K562 (cell line): ENCODE results near the gene WDR17. TPM values are rescaled to one million over a fixed set of nuclear protein-coding genes. Genes with fewer than 3 reads are reported as not detected.

Experiments
- ATAC-seq: fragments of 200-7000 bp; cut with Tn5 transposase; 3 replicates; pipeline ENCODE4 v1.9.1; 2020; ENCODE audit warnings: moderate library complexity
- BruUV-seq: library from RNA; stranded (reverse); fragments of 400-500 nt; replicated peaks from 2 replicates; lab custom pipeline; 2021; lab: Mats Ljungman, UMichigan
- CTCF ChIA-PET: fragments of 300-600 bp; formaldehyde crosslinking; extraction: SDS; loops from one replicate; lab custom pipeline; 2021; ENCODE audit warnings: low intra/inter-chr PET ratio; lab: Yijun Ruan, JAX
- POLR2A ChIA-PET: fragments of 300-600, 350-650 bp; sonication (Branson Sonifier 250); formaldehyde crosslinking; extraction: SDS; loops from one replicate; lab custom pipeline; 2021; ENCODE audit warnings: antibody characterized with exemption, inconsistent platforms; lab: Yijun Ruan, JAX
- DNase-seq, 4 experiments: peaks; one replicate each; pipeline versions ENCODE4 v3.0.0 to v3.0.0-alpha.2; 2011 to 2018; ENCODE audit warnings: low spot score in 3 of 4, mixed read lengths in 3 of 4; ENCODE audit errors: extremely low read depth in 1 of 4
- FAIRE-seq: peaks from 2 replicates; lab custom pipeline; 2011; peaks lifted over from hg19 to GRCh38; lab: Jason Lieb, UNC
- H2AFZ ChIP-seq: 2 replicates; pipeline ENCODE4 v1.6.0; 2011; ENCODE audit warnings: low read depth, low read length, control low read depth, inconsistent platforms
- H3K27ac ChIP-seq: fragments of 200-600 bp; 3 replicates; pipeline ENCODE4 v1.8.0; 2011; ENCODE audit warnings: low read depth, mild to moderate bottlenecking, control low read depth, inconsistent platforms, low read length, moderate library complexity, mixed read lengths; ENCODE audit errors: extremely low read depth
- H3K27me3 ChIP-seq, 2 experiments: fragments of 300-600 bp in 1 of 2; 2 replicates in 1 of 2; 3 replicates in 1 of 2; pipeline versions ENCODE4 v1.6.0 to v1.8.0; 2011; ENCODE audit warnings: inconsistent platforms in 2 of 2, low read length in 2 of 2, mild to moderate bottlenecking in 1 of 2, mixed read lengths in 1 of 2, moderate library complexity in 1 of 2; ENCODE audit not compliant: control insufficient read depth in 2 of 2, insufficient read depth in 2 of 2
- H3K36me3 ChIP-seq: fragments of 300-600 bp; 3 replicates; pipeline ENCODE4 v1.8.0; 2011; ENCODE audit warnings: mild to moderate bottlenecking, low read length, inconsistent platforms; ENCODE audit not compliant: control insufficient read depth, insufficient read depth
- H3K4me1 ChIP-seq, 2 experiments: fragments of 200-600 bp in 1 of 2; replicated peaks in 1 of 2; 2 replicates in 1 of 2; 3 replicates in 1 of 2; pipeline versions ENCODE4 v1.5.1 to v1.8.0; 2011; ENCODE audit warnings: inconsistent platforms in 2 of 2, low read length in 2 of 2, mild to moderate bottlenecking in 1 of 2, mixed read lengths in 1 of 2, moderate library complexity in 1 of 2; ENCODE audit not compliant: control insufficient read depth in 2 of 2, insufficient read depth in 2 of 2
- H3K4me2 ChIP-seq: 2 replicates; pipeline ENCODE4 v1.6.1; 2011; ENCODE audit warnings: low read length, control low read depth, inconsistent platforms, mixed read lengths; ENCODE audit not compliant: insufficient read depth
- H3K4me3 ChIP-seq: fragments of 200-600 bp; sonication (generic), shearing (Covaris generic); 2 replicates; pipeline ENCODE4 v1.5.1; 2016; ENCODE audit warnings: control low read depth, inconsistent platforms
- H3K79me2 ChIP-seq: fragments of 200-600 bp; 3 replicates; pipeline ENCODE4 v1.8.0; 2011; ENCODE audit warnings: low read length, inconsistent platforms; ENCODE audit not compliant: control insufficient read depth, insufficient read depth
- H3K9ac ChIP-seq, 2 experiments: 2 replicates each; pipeline versions ENCODE4 v1.6.0 to v1.6.1; 2011; ENCODE audit warnings: low read depth in 2 of 2, low read length in 2 of 2, control low read depth in 1 of 2, inconsistent platforms in 1 of 2, mild to moderate bottlenecking in 1 of 2, mixed read lengths in 1 of 2; ENCODE audit not compliant: insufficient read depth in 1 of 2
- H3K9me1 ChIP-seq: one replicate; pipeline ENCODE4 v1.6.0; 2011; ENCODE audit warnings: inconsistent platforms, mild to moderate bottlenecking, low read length, moderate library complexity; ENCODE audit not compliant: control insufficient read depth, insufficient read depth
- H3K9me3 ChIP-seq: replicated peaks from 2 replicates; pipeline ENCODE4 v1.5.1; 2011; ENCODE audit warnings: low read depth, low read length, inconsistent platforms; ENCODE audit not compliant: control insufficient read depth, insufficient read depth
- H4K20me1 ChIP-seq: replicated peaks from 2 replicates; pipeline ENCODE4 v1.6.1; 2011; ENCODE audit warnings: low read length, inconsistent platforms, mixed read lengths; ENCODE audit not compliant: control insufficient read depth, insufficient read depth
- DMBX1 ChIP-seq: fragments of 250-450 bp; sonication (Bioruptor Pico); IDR thresholded peaks from 2 replicates; pipeline ENCODE4 v1.8.0; 2022; ENCODE audit warnings: inconsistent platforms, mild to moderate bottlenecking, moderate library complexity, borderline replicate concordance
- FOXJ2 ChIP-seq: fragments of 200-800 bp; sonication (Bioruptor generic); IDR thresholded peaks from 2 replicates; pipeline ENCODE4 v1.6.1; 2016; ENCODE audit warnings: missing genetic modification characterization, missing compliant biosample characterization
- MTA2 ChIP-seq: fragments of 450-650 bp; IDR thresholded peaks from 2 replicates; pipeline ENCODE4 v1.6.1; 2016; ENCODE audit warnings: low read depth
- TEAD1 ChIP-seq, 2 experiments: fragments of 450-650 bp in 1 of 2; sonication (generic) in 1 of 2; formaldehyde crosslinking; IDR thresholded peaks; 2 replicates each; pipeline versions ENCODE4 v1.4.0 to v1.8.0; 2020 to 2022; ENCODE audit warnings: mild to moderate bottlenecking in 2 of 2, missing genetic modification reagents in 1 of 2
- ZNF174 ChIP-seq: fragments of 250-450 bp; sonication (Bioruptor Pico); IDR thresholded peaks from 2 replicates; pipeline ENCODE4 v1.4.0; 2020; ENCODE audit warnings: mild to moderate bottlenecking
- ZNF347 ChIP-seq: fragments of 450-650 bp; formaldehyde crosslinking; IDR thresholded peaks from 2 replicates; pipeline ENCODE4 v1.4.0; 2020; ENCODE audit warnings: low read depth, mild to moderate bottlenecking, moderate library complexity
- WGBS: fragments of 100-300 bp; shearing (Covaris generic); methylation state at CpG from one replicate; pipeline ENCODE4 v1.1.6; 2016; ENCODE audit warnings: low coverage, mixed read lengths; ENCODE audit not compliant: insufficient coverage; ENCODE audit errors: missing lambda C conversion rate; 5-methylcytosine and 5-hydroxymethylcytosine counted together
- in situ Hi-C: fragments of 300-500 bp; cut with MboI; formaldehyde crosslinking; loops from 4 replicates; pipeline ENCODE4 v1.15.0; 2018; ENCODE audit warnings: inconsistent platforms, mixed read lengths
- intact Hi-C: fragments of 100-400 bp; cut with micrococcal nuclease; formaldehyde crosslinking; loops from 2 replicates; pipeline ENCODE4 v1.14.2; 2022
- polyA plus RNA-seq, 8 experiments: library from polyadenylated mRNA; depleted of rRNA in 4 of 8; stranded (reverse) in 5 of 8; unstranded in 3 of 8; fragments of >200 nt; fragmentation: Nextera tagmentation in 2 of 8; fragmentation: Illumina TruSeq in 1 of 8; extraction: Ambion mirVana in 2 of 8; extraction: Trizol in 1 of 8; gene quantifications; 2 replicates each; pipeline versions ENCODE4 v1.2.1 to v1.2.3, GENCODE V29; 2011 to 2014; ENCODE audit warnings: inconsistent platforms in 1 of 8, missing spikeins in 1 of 8
- total RNA-seq, 7 experiments: library from RNA; depleted of rRNA in 6 of 7; stranded (reverse); fragments of >200 nt in 6 of 7; fragmentation: Illumina TruSeq in 2 of 7; extraction: Trizol in 2 of 7; gene quantifications; 2 replicates each; pipeline versions ENCODE4 v1.2.1 to v1.2.3, GENCODE V29; 2011 to 2021; ENCODE audit warnings: low replicate concordance in 1 of 7

WDR17 gene
- total and polyA plus RNA-seq, 9 of the 15 experiments (the other 6 are each of a cell fraction or from before 2014, with no cell fraction given), result 0.04 to 0.07 TPM; not detected in 7

DNA sequence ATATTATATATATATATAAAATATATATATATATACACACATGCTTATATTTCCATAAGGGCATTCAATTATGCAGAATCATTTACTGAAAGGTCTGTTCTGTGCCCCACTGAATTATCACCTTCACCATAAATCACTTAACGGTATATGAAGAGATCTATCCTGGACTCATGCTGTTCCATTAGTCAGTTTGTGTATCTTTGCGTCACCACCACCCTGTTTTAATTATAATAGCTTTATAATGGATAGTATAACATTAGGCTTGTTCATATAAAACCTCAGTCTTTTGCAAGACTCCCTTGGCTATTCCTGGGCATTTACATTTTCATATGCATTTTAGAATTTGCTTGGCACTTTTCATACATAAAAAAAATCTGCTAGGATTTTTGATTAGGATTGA is 19.1 kb downstream of the WDR17 start:
- no peak overlapping the region for H2AFZ ChIP-seq
- H3K36me3 ChIP-seq, result no peaks in the 10 kb centered on the region
- TF ChIP-seq ZNF347 (CRISPR knock-in tag), result no peak
- H3K27ac ChIP-seq, result no peak overlapping the region
- in situ Hi-C loops (no loop called here), intact Hi-C loops (no loop called here)
- H3K4me1 ChIP-seq, result no peaks in the 10 kb centered on the region
- POLR2A ChIA-PET, result no interaction called here
- BruUV-seq, result no TSS peak
- no peak overlapping the region for H3K9ac ChIP-seq
- no peaks in the 10 kb centered on the region for H3K9me3 ChIP-seq
- no peaks in the 10 kb centered on the region for H3K27me3 ChIP-seq
- H3K79me2 ChIP-seq, result no peaks in the 10 kb centered on the region
- 0% methylated on average over 2 of the region's 2 CpGs for WGBS
- H3K4me3 ChIP-seq, result no peak overlapping the region
- no peaks in the 10 kb centered on the region for H3K9me1 ChIP-seq
- ATAC-seq (no peak), DNase-seq (no peak), FAIRE-seq (no peak)
- H4K20me1 ChIP-seq, result no peaks in the 10 kb centered on the region
- CTCF ChIA-PET, result no interaction called here
- H3K4me2 ChIP-seq, result no peak overlapping the region

DNA sequence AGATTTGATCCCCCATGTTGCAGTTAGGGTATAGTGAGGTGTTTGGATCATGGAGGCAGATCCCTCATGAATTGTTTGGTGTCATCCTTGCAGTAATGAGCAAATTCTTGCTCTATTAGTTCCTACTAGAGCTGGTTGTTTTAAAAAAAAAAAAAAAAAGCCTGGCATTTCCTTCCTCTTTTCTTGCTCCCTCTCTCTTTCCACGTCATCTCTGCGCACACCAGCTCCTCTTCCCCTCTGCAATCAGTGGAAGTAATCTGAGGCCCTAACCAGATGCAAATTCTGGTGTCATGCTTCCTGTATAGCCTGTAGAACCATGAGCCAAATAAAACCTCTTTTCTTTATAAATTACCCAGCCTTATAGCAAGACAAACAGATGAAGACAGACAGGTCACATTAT is 24.5 kb downstream of the WDR17 start:
- H3K27ac ChIP-seq, result no peak overlapping the region
- no TSS peak for BruUV-seq
- intact Hi-C loops (no loop called here), in situ Hi-C loops (no loop called here)
- no peaks in the 10 kb centered on the region for H3K4me1 ChIP-seq
- H3K36me3 ChIP-seq, result no peaks in the 10 kb centered on the region
- H3K27me3 ChIP-seq, result no peaks in the 10 kb centered on the region
- H3K4me2 ChIP-seq, result no peak overlapping the region
- H3K4me3 ChIP-seq, result no peak overlapping the region
- WGBS, result no CpG with 5 or more reads among the region's 2 CpGs
- FAIRE-seq, result no peak
- no peaks in the 10 kb centered on the region for H3K9me1 ChIP-seq
- H2AFZ ChIP-seq, result no peak overlapping the region
- DNase-seq, result no peak
- H3K9me3 ChIP-seq, result no peaks in the 10 kb centered on the region
- H4K20me1 ChIP-seq, result no peaks in the 10 kb centered on the region
- ChIA-PET POLR2A (no interaction called here), CTCF (no interaction called here)
- no peak for ATAC-seq
- TF ChIP-seq ZNF174 (no peak), MTA2 (no peak), DMBX1 (CRISPR knock-in tag) (no peak), FOXJ2 (tag) (no peak), TEAD1 (CRISPR knock-in tag; IDR thresholded peaks at IDR 0.05) (no peak)
- H3K9ac ChIP-seq, result no peak overlapping the region
- no peaks in the 10 kb centered on the region for H3K79me2 ChIP-seq
